ENCODE data around the gene ANXA2R.
A peak's percentile ranks its signal among the peaks of the same experiment; 100 is the strongest.

- peak; percentile 30; the same call in 1 of the 2 replicates for TF ChIP-seq CTCF (IDR thresholded peaks at IDR 0.05)
- no peak for TF ChIP-seq POLR2AphosphoS5 (IDR thresholded peaks at IDR 0.05; ENCODE audit: low read depth, low read length)
- no peak for TF ChIP-seq REST (IDR thresholded peaks at IDR 0.05; ENCODE audit: insufficient read depth in 1 of 2, low read depth in 2 of 2, low read length in 1 of 2)
- TF ChIP-seq TCF7L2 (IDR thresholded peaks at IDR 0.05; ENCODE audit: low read depth, low read length) = no peak
- TF ChIP-seq SIN3A (IDR thresholded peaks at IDR 0.05; ENCODE audit: borderline replicate concordance, insufficient read depth, low read depth, low read length) = no peak
Observed at GRCh38 chr5:43020399-43020746, 19.7 kb downstream of the ANXA2R start.

All from Panc1 (cell line).